GM18867 (cell line): ENCODE measurements around the gene WIPF1.

Source experiments
- ATAC-seq: cut with Tn5 transposase; IDR thresholded peaks from one replicate; pipeline ENCODE4 v1.9.1; 2021; ENCODE audit warnings: mild to moderate bottlenecking, moderate library complexity; ENCODE audit not compliant: unreplicated experiment

Gene WIPF1

GRCh38 chr2:174546519-174547506, 50.8 kb downstream of the WIPF1 start:
- peak; percentile 61 for ATAC-seq

GRCh38 chr2:174545240-174545639, 52.4 kb downstream of the WIPF1 start:
- ATAC-seq, result no peak

GRCh38 chr2:174544802-174545201, 52.8 kb downstream of the WIPF1 start:
- ATAC-seq, result no peak

- no peak for ATAC-seq
Observed at GRCh38 chr2:174544156-174544555, 53.4 kb downstream of the WIPF1 start.

GRCh38 chr2:174540893-174541292, 56.7 kb downstream of the WIPF1 start:
- ATAC-seq, result no peak

GRCh38 chr2:174535757-174536703, 61.6 kb downstream of the WIPF1 start:
- no peak for ATAC-seq

- ATAC-seq, result no peak
Observed at GRCh38 chr2:174535083-174535482, 62.5 kb downstream of the WIPF1 start.

GRCh38 chr2:174529916-174530315, 67.7 kb downstream of the WIPF1 start:
- ATAC-seq, result no peak

- no peak for ATAC-seq
Observed at GRCh38 chr2:174527959-174528358, 69.6 kb downstream of the WIPF1 start.

- ATAC-seq, result no peak
Observed at GRCh38 chr2:174527101-174527721, 70.4 kb downstream of the WIPF1 start.

GRCh38 chr2:174524527-174524926, 73.1 kb downstream of the WIPF1 start:
- no peak for ATAC-seq

GRCh38 chr2:174522553-174522952, 75.1 kb downstream of the WIPF1 start:
- no peak for ATAC-seq

GRCh38 chr2:174518395-174518794, 79.2 kb downstream of the WIPF1 start:
- ATAC-seq, result no peak

- peak; percentile 63 for ATAC-seq
Observed at GRCh38 chr2:174516501-174517378, 80.9 kb downstream of the WIPF1 start.

- ATAC-seq, result no peak
Observed at GRCh38 chr2:174512345-174512744, 85.3 kb downstream of the WIPF1 start.

GRCh38 chr2:174511580-174512260, 85.9 kb downstream of the WIPF1 start:
- no peak for ATAC-seq

- ATAC-seq, result no peak
Observed at GRCh38 chr2:174510583-174511189, 86.9 kb downstream of the WIPF1 start.
